Measurements from ENCODE around the gene MRNIP. TPM values are rescaled to one million over a fixed set of nuclear protein-coding genes. Genes with fewer than 3 reads are reported as not detected.

Gene MRNIP
- 19.5 and 23.6 TPM in 2 replicates for total RNA-seq

- intact Hi-C loops (cut with micrococcal nuclease), result loop anchor here (1.0 to 2.0 kb wide), 15 partner anchors 23 to 635 kb away; partner anchors contain the start of genes CANX, CNOT6, MAML1 and MAPK9
Observed at GRCh38 chr5:179858586-179859427, at the start of gene MRNIP. Gene MRNIP, minus strand, starts transcription at chr5:179858817. Its CDS starts 21 bp downstream, at chr5:179858796.

GRCh38 chr5:179907556-179908324, 49.1 kb upstream of the MRNIP start, which contains the start of gene TBC1D9B:
Gene TBC1D9B, minus strand, starts transcription at chr5:179907897. Its CDS starts 76 bp downstream, at chr5:179907821.
- intact Hi-C loops (cut with micrococcal nuclease), result loop anchor here (1.0 to 5.0 kb wide), 9 partner anchors 49 to 385 kb away; partner anchors contain the start of genes CANX, MAPK9 and MRNIP

DNA sequence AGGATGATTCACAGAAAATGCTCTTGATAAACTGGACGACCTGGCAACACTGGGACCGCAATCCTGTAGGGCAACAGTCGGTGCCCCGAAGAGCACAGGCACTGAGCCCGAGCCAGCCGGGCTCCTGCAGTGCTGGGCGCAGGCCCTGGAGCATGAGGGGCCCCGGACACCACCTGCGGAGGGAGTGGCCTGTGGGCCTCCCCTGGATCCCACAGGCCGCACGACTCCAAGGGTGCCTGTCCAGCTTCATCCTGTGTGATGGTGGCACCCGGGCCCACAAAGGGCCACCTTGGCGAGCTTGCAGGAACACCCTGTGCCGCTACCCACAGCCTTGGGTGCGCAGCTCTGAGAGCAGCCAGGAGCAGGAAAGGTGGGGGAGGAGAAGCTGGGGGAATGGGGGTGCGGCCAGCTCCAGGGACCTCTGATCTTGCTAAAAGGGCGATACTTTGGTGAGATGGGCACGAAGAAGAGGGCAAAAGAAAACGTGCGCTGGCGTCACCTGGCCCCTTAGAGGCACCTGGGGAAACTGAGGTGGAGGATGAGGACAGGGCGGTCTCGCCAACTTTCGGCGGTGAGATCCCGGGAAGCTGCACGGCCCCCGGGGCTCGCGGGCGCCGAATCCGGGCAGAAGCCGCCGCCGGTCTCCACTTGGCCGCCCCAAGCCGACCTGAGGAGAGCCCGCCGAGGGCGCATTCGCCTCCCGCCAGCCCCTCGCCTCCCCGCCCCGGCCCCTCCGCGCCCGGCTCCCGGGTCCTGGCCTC, 48.4 kb upstream of the MRNIP start:
- intact Hi-C loops (cut with micrococcal nuclease), result loop anchor here (1.0 to 5.0 kb wide), 7 partner anchors 49 to 385 kb away; partner anchors contain the start of genes CANX, MAPK9 and MRNIP

- intact Hi-C loops (cut with micrococcal nuclease), result loop anchor here (5.0 kb wide), 3 partner anchors 181 to 386 kb away; partner anchors contain the start of genes CANX and MAPK9
Observed at GRCh38 chr5:179906294-179906794, 47.7 kb upstream of the MRNIP start.

DNA sequence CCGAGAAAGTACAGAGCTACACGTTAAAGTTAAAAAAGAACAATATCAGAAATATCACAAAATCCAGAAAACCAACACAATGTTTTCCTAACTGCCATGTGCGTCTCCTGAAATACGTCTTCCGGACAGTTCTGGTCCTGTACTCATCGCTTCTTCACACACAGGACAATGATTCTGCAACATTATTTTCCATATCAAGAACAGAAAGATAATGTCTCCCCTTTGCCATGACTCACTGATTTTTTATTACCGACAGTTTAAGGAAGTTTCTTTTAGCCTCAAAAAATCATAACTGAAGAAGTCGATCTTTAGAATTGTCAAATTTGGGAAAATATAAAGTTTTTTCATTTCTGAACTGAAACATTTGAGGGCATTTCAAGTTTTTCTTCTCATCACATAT, 46.5 kb upstream of the MRNIP start:
- intact Hi-C loops (cut with micrococcal nuclease), result loop anchor here (5.0 kb wide), 3 partner anchors 182 to 387 kb away; partner anchors contain the start of genes CANX and MAPK9

- intact Hi-C loops (cut with micrococcal nuclease), result loop anchor here (5.0 kb wide), 3 partner anchors 183 to 388 kb away; partner anchors contain the start of genes CANX and MAPK9
Observed at GRCh38 chr5:179904463-179905160, 46.0 kb upstream of the MRNIP start.

DNA sequence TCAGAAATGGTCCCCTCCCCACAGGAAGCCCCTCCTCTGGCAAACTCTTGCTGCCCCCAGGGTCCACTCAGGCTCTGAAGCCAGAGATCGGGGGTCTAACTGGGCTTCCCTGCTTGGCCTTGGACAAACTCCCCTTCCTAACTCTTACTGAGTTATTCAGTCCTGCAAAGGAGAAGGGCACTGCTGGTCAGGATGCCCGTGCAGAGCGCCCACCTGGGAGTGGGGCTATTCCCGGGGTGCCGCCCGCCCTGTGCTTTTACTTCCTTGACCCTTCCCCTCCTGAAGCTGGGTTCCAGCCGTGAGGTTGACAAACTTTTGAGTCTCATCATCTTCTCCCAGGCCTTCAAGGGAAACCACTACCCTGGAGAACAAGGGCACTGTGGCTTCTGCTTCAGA, 44.1 kb upstream of the MRNIP start:
- intact Hi-C loops (cut with micrococcal nuclease), result no loop called here

DNA sequence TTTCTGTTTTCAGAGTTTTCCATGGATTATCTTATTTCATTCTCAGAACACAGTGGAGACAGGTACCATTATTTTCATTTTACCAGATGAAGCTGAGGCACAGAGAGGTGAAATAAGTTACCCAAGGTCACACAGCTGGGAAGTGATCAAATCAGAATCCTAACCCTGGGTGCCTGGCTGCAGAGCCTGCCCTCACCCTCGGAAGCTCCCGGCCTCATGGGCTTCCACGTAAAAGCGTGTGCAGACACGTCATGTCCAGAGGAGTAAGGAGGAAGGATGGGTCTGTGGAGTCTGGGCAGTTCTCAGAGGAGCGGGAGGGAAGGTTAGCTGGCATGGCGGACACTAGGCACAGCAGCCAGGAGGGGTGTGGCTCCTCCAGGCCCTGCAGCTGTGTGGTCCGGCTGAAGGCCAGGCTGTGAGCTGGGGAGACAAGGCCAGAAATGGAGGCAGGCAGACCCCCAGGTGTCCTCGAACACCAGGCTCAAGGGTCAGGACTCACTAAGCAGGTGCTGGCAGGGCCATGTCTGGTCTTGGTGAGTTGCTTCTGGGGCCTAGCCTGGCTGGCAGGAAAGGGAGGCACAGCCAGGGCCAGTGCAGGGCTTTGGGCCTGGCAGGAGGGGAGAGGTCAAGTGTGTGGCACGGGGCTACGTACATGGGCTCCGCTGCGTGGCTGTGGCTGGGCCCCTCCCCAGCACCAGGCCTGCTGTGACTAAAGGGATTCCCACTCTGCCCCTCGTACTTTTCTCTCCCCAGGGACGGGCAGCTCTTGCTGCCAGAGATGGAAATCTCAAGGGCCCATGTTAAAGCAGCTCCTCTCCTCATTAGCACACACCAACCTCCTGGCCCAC, 43.5 kb upstream of the MRNIP start:
- intact Hi-C loops (cut with micrococcal nuclease), result no loop called here

- intact Hi-C loops (cut with micrococcal nuclease), result no loop called here
Observed at GRCh38 chr5:179901462-179901861, 42.8 kb upstream of the MRNIP start.

DNA sequence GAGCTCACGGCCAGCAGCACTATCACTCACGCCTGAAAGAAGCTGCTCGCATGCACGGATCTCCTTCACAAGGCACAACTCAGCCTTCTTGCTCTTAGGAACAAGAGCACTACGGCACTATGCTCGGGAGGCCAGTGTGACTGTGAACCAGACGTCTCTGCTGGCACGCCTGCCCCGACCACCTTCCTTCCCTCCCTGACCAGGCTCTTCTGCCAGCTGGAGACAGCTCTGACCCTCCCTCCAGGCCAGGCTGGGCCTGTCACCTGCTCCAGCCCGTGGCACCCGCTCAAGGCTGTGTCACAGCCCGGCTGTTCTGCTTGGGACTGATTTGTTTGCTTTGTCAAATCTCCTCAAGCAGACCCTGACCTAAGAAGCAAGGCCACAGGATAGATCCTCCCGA, 42.1 kb upstream of the MRNIP start:
- intact Hi-C loops (cut with micrococcal nuclease), result no loop called here

DNA sequence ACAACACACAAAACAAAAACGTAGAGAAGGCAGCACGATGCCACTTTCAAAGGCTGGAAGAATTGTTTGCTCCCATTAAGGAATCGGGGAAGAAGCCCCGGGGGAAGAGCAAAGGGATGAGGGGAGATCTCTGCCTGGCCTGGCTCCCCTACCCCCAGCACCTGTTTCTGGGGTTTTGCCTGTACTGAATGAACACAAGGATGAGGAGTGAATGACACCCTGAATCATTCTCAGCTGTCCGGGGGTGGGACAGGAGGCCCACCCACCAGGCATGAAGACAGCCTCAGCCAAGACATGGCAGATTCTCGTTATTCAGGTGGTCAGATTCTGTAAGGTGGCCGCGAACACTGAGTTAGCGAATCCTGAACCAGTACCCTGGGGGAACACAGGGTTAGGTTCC, 41.6 kb upstream of the MRNIP start:
- intact Hi-C loops (cut with micrococcal nuclease), result no loop called here

GRCh38 chr5:179895861-179896260, 37.2 kb upstream of the MRNIP start:
- intact Hi-C loops (cut with micrococcal nuclease), result no loop called here

DNA sequence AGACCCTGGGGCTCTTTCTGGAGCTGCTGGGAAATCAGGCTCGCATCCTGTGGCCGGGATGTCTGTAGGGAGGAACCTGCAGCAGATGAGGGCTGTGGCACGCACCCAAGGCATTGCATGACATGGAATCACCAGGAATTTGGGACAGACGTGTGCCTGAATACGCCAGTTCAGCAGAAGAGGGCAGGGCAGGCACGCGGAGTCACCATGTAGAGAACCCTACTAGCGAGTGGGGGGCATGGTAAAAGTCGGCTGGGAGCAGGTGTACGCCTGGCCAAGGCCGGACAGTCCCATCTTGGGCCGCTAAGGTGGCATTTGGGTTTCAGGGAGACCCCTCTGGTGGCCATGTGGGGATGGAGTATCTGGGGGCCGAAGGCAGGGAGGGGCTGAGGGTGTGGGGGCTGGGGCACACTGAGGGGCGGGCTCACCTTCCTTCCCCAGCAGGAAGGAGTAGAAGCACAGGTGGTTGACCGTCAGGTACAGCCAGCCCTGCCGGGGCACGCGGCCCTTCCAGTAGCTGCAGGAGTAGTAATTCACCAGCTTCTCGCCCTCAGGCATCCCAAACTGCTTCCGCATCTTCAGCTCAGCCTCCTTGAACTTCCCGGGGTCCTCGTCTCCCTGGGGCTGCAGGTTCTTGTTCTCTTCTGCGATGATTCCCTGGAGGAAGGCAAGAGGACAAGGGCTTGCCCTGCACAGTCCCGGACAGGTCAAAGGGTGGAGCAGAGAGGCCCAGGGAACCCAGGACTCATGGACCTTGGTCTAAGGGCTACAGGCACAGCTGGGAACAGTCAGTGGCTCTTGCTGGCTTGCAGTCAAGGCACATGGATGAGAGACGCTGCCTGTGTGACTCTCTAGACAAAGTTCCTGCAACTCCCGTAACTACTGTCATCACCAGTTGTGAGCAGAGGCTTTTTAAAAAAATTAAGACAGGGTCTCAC, 35.6 kb upstream of the MRNIP start:
- intact Hi-C loops (cut with micrococcal nuclease), result no loop called here

- intact Hi-C loops (cut with micrococcal nuclease), result no loop called here
Observed at GRCh38 chr5:179893076-179893957, 34.7 kb upstream of the MRNIP start.

- intact Hi-C loops (cut with micrococcal nuclease), result no loop called here
Observed at GRCh38 chr5:179892255-179892654, 33.6 kb upstream of the MRNIP start.

DNA sequence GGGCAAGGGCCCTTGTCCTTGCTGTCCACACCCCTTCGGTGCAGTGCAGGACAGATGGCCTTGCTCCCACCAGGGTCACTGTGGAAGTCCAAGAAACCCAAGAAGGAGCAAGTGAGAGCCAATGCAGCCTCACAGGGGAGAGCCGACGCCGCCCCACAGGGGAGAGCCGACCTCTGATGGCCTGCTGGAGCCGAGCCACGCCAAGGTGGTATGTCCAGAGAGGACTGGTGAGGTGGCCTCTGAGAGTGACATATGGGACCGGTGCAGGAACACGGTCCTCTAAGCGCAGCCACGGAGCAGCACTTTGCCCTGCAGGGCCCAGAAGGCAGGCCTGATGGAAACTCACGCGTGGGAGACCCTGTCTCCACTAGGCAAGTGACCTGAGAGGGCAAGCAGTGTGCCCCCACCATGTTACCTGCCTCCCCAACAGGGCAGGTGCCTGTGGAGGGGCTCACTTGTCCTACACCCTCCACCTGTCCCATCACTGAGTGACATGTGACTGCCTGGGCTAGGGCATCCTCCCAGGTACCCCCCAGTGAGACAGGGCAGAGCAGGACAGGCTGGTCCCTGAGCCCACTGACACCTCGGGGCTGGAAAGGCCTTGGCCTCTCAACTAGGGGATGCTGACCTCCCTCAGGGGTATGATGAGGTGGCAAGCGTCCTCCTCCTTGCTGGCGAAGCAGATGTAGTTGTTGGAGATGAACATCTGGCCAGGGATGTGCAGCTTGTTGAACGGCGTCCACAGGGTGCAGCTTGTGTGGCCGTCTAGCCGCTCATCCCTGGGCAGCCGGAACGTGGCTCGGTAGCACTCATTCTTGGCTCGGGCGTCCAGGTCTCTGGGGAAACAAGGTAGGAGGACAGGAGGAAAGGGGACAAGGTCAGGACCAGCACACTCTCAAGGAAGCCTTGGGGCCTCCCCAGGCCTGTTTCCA, 32.4 kb upstream of the MRNIP start:
- intact Hi-C loops (cut with micrococcal nuclease), result no loop called here
